Cardiac fibroblast (primary cell): ENCODE measurements around the gene SLC39A10.
"Not testable (repeated sequence)": the region's sequence is repeated elsewhere in the genome, so short reads cannot be mapped to it uniquely, and the experiment has no call there.

Experiments used
- DNase-seq, 2 donors: peaks; one replicate each; pipeline versions ENCODE4 v3.0.0 to v3.0.0-alpha.2; 2010; ENCODE audit warnings: low read depth in 2 of 2
- H3K4me3 ChIP-seq, 2 donors: replicated peaks in 1 of 2; 1 replicate in 1 of 2; 2 replicates in 1 of 2; pipeline ENCODE4 v1.5.1; 2011; ENCODE audit warnings: low read depth in 2 of 2, low read length in 2 of 2, mild to moderate bottlenecking in 2 of 2, moderate library complexity in 1 of 2
- CTCF ChIP-seq: IDR thresholded peaks from one replicate; pipeline ENCODE4 v1.5.1; 2011; ENCODE audit warnings: low read depth, mild to moderate bottlenecking, low read length, inconsistent platforms

SLC39A10 gene

GRCh38 chr2:195645413-195645812 is 11.6 kb upstream of the SLC39A10 start:
- no peak overlapping the region for H3K4me3 ChIP-seq
- no peak for TF ChIP-seq CTCF
- DNase-seq, result no peak

GRCh38 chr2:195646424-195646823 is 10.6 kb upstream of the SLC39A10 start:
- no peak for DNase-seq
- H3K4me3 ChIP-seq, result no peak overlapping the region
- no peak for TF ChIP-seq CTCF

- TF ChIP-seq CTCF, result no peak
- no peak for DNase-seq
These were observed 9.7 kb upstream of the SLC39A10 start for GRCh38 chr2:195647302-195647701.

GRCh38 chr2:195648370-195648769 is 8.7 kb upstream of the SLC39A10 start:
- DNase-seq, H3K4me3 ChIP-seq: not testable (repeated sequence)

More at GRCh38 chr2:195647302-195647701, 9.7 kb upstream of the SLC39A10 start:
- H3K4me3 ChIP-seq, result no peak overlapping the region

GRCh38 chr2:195648787-195649186 is 8.2 kb upstream of the SLC39A10 start:
- no peak overlapping the region for H3K4me3 ChIP-seq
- no peak for DNase-seq

GRCh38 chr2:195649629-195650190 is 7.3 kb upstream of the SLC39A10 start:
- no peak for TF ChIP-seq CTCF
- H3K4me3 ChIP-seq, result no peak overlapping the region
- no peak for DNase-seq

More at GRCh38 chr2:195648787-195649186, 8.2 kb upstream of the SLC39A10 start:
- TF ChIP-seq CTCF, result no peak

- TF ChIP-seq CTCF, result no peak
- DNase-seq, result no peak
- no peak overlapping the region for H3K4me3 ChIP-seq
These were observed 6.0 kb upstream of the SLC39A10 start for GRCh38 chr2:195651046-195651445.
